GM18508 (cell line): ENCODE data around the gene VSIG10L2.

Source experiments
- ATAC-seq: cut with Tn5 transposase; IDR thresholded peaks from one replicate; pipeline ENCODE4 v1.9.1; 2021; ENCODE audit warnings: moderate number of reproducible peaks; ENCODE audit not compliant: insufficient read depth, unreplicated experiment

Gene VSIG10L2

GRCh38 chr11:125994509-125994908, 48.7 kb downstream of the VSIG10L2 start:
- no peak for ATAC-seq

- ATAC-seq, result no peak
These were observed 49.5 kb downstream of the VSIG10L2 start for GRCh38 chr11:125995313-125995712.

GRCh38 chr11:125998267-125998666, 52.4 kb downstream of the VSIG10L2 start:
- no peak for ATAC-seq

GRCh38 chr11:125999234-125999880, 53.5 kb downstream of the VSIG10L2 start:
- no peak for ATAC-seq

- no peak for ATAC-seq
These were observed 56.3 kb downstream of the VSIG10L2 start for GRCh38 chr11:126002181-126002580.
